HepG2 (cell line): ENCODE measurements around the gene ELP5. TPM values are rescaled to one million over a fixed set of nuclear protein-coding genes. Genes with fewer than 3 reads are reported as not detected.

Source experiments
- GMEB1 ChIP-seq: sonication (generic); formaldehyde crosslinking; IDR thresholded peaks from 2 replicates; pipeline ENCODE4 v1.5.1; 2020; ENCODE audit warnings: missing genetic modification reagents, mild to moderate bottlenecking, borderline replicate concordance
- GPBP1L1 ChIP-seq: sonication (generic); formaldehyde crosslinking; IDR thresholded peaks from 2 replicates; pipeline ENCODE4 v1.5.0; 2020; ENCODE audit warnings: mild to moderate bottlenecking, missing genetic modification reagents
- NFYB ChIP-seq: sonication (generic); formaldehyde crosslinking; IDR thresholded peaks from 2 replicates; pipeline ENCODE4 v1.4.0; 2020; ENCODE audit warnings: missing genetic modification reagents
- SMARCC2 ChIP-seq: fragments of 450-650 bp; IDR thresholded peaks from 2 replicates; pipeline ENCODE4 v1.6.1; 2017; ENCODE audit warnings: antibody characterized with exemption, mild to moderate bottlenecking
- XBP1 ChIP-seq: sonication (generic); formaldehyde crosslinking; IDR thresholded peaks from 2 replicates; pipeline ENCODE4 v1.5.0; 2020; ENCODE audit warnings: missing genetic modification reagents
- ZBTB7A ChIP-seq: sonication (generic); formaldehyde crosslinking; IDR thresholded peaks from 2 replicates; pipeline ENCODE4 v1.8.0; 2022; ENCODE audit warnings: mild to moderate bottlenecking, missing genetic modification reagents
- ZFAT ChIP-seq: sonication (generic); formaldehyde crosslinking; conservative IDR thresholded peaks from 2 replicates; pipeline ENCODE4 v1.8.1; 2023; ENCODE audit warnings: missing genetic modification reagents, inconsistent platforms
- ZIK1 ChIP-seq: sonication (generic); formaldehyde crosslinking; IDR thresholded peaks from 2 replicates; pipeline ENCODE4 v1.5.0; 2020; ENCODE audit warnings: mild to moderate bottlenecking, low read depth, missing genetic modification reagents, borderline replicate concordance
- ZNF138 ChIP-seq: sonication (generic); formaldehyde crosslinking; IDR thresholded peaks from 2 replicates; pipeline ENCODE4 v1.5.0; 2020; ENCODE audit warnings: mild to moderate bottlenecking, low read depth, missing genetic modification reagents
- ZNF33A ChIP-seq: sonication (generic); formaldehyde crosslinking; IDR thresholded peaks from 2 replicates; pipeline ENCODE4 v1.5.1; 2020; ENCODE audit warnings: missing genetic modification reagents, mild to moderate bottlenecking, moderate library complexity, borderline replicate concordance
- ZNF407 ChIP-seq: sonication (generic); formaldehyde crosslinking; IDR thresholded peaks from one replicate; pipeline ENCODE4 v1.5.1; 2020; ENCODE audit warnings: mild to moderate bottlenecking, missing genetic modification reagents; ENCODE audit errors: not compliant biosample characterization
- ZNF740 ChIP-seq: sonication (generic); formaldehyde crosslinking; IDR thresholded peaks from 2 replicates; pipeline ENCODE4 v1.4.0; 2020; ENCODE audit warnings: missing genetic modification reagents
- ZNF75D ChIP-seq: sonication (generic); formaldehyde crosslinking; IDR thresholded peaks from 2 replicates; pipeline ENCODE4 v1.8.1; 2023; ENCODE audit warnings: missing genetic modification reagents, mild to moderate bottlenecking, borderline replicate concordance
- ZNF839 ChIP-seq: sonication (generic); formaldehyde crosslinking; IDR thresholded peaks from 2 replicates; pipeline ENCODE4 v1.4.0; 2020; ENCODE audit warnings: missing genetic modification reagents, mild to moderate bottlenecking, borderline replicate concordance
- ZSCAN12 ChIP-seq: sonication (generic); formaldehyde crosslinking; IDR thresholded peaks from 2 replicates; pipeline ENCODE4 v1.9.0; 2021; ENCODE audit warnings: mild to moderate bottlenecking, missing genetic modification reagents
- polyA plus RNA-seq, 8 experiments: library from polyadenylated mRNA; depleted of rRNA in 3 of 8; stranded (reverse) in 7 of 8; unstranded in 1 of 8; fragments of >200 nt; fragmentation: Illumina TruSeq in 4 of 8; extraction: Trizol in 4 of 8; gene quantifications; 2 replicates each; pipeline versions ENCODE4 v1.2.1 to v1.2.3, GENCODE V29; 2011 to 2016; ENCODE audit warnings: low read depth in 4 of 8, missing spikeins in 1 of 8, mixed read lengths in 1 of 8; ENCODE audit not compliant: insufficient read depth in 1 of 8
- total RNA-seq, 5 experiments: library from RNA; depleted of rRNA; stranded (reverse); fragments of >200 nt; fragmentation: Illumina TruSeq; extraction: Trizol; gene quantifications; 2 replicates each; pipeline ENCODE4 v1.2.3, GENCODE V29; 2016; ENCODE audit warnings: low read depth in 1 of 5

The ELP5 gene
- total and polyA plus RNA-seq, 2 of the 13 experiments (the other 11 are each of a cell fraction or from before 2014, with no cell fraction given), result 67.6 to 69.8 TPM

- TF ChIP-seq GMEB1, result no peak
- no peak for TF ChIP-seq ZIK1
- no peak for TF ChIP-seq ZNF75D (CRISPR knock-in tag)
- no peak; the same call in 1 of the 2 replicates for TF ChIP-seq ZNF839 (CRISPR knock-in tag)
- no peak; the same call in 1 of the 2 replicates for TF ChIP-seq NFYB
- TF ChIP-seq ZSCAN12 (CRISPR knock-in tag), result no peak
- TF ChIP-seq GPBP1L1, result no peak
- no peak for TF ChIP-seq SMARCC2
- 0 out of 2 replicates have a peak, but pooled peaks have one; percentile 52 for TF ChIP-seq ZNF740 (CRISPR knock-in tag)
- no peak for TF ChIP-seq ZNF407 (CRISPR knock-in tag)
- no peak for TF ChIP-seq ZBTB7A (CRISPR knock-in tag)
- TF ChIP-seq XBP1 (CRISPR knock-in tag), result no peak
- no peak for TF ChIP-seq ZFAT (CRISPR knock-in tag)
- TF ChIP-seq ZNF138, result no peak
- TF ChIP-seq ZNF33A (CRISPR knock-in tag), result no peak
Observed at GRCh38 chr17:7307686-7308624, 55.9 kb downstream of the ELP5 start (continued).
